WTC11 (cell line): ENCODE results near the gene ZNF397. TPM values are rescaled to one million over a fixed set of nuclear protein-coding genes. Genes with fewer than 3 reads are reported as not detected.

Experiments used
- ATAC-seq: fragments of 200-7000 bp; cut with Tn5 transposase; 2 replicates; pipeline ENCODE4 v1.10.0; 2021; ENCODE audit warnings: mild to moderate bottlenecking, moderate library complexity
- CTCF ChIA-PET: fragments of 300-600 bp; sonication (Branson Sonifier 250); formaldehyde crosslinking; loops from one replicate; lab custom pipeline; 2021; ENCODE audit warnings: antibody characterized with exemption; lab: Charles Lee
- POLR2A ChIA-PET: fragments of 350-600 bp; sonication (Branson Sonifier 250); formaldehyde crosslinking; loops from one replicate; lab custom pipeline; 2021; ENCODE audit warnings: antibody characterized with exemption; lab: Charles Lee
- DNase-seq: peaks from one replicate; pipeline ENCODE4 v3.0.0; 2021; ENCODE audit warnings: low spot score
- H3K27ac Mint-ChIP-seq: 2 replicates; pipeline ENCODE4 v1.8.0; 2021; ENCODE audit warnings: mixed read lengths
- H3K27me3 Mint-ChIP-seq: 2 replicates; pipeline ENCODE4 v1.8.0; 2021; ENCODE audit warnings: low read depth, mild to moderate bottlenecking, moderate library complexity, mixed read lengths
- H3K36me3 Mint-ChIP-seq: 2 replicates; pipeline ENCODE4 v1.8.0; 2021; ENCODE audit warnings: mixed read lengths
- H3K4me1 Mint-ChIP-seq: 2 replicates; pipeline ENCODE4 v1.8.0; 2022; ENCODE audit warnings: mixed read lengths
- H3K4me3 Mint-ChIP-seq: 2 replicates; pipeline ENCODE4 v1.8.0; 2021; ENCODE audit warnings: mild to moderate bottlenecking, moderate library complexity, mixed read lengths
- H3K9me3 Mint-ChIP-seq: 2 replicates; pipeline ENCODE4 v1.8.0; 2021; ENCODE audit warnings: mixed read lengths
- ELF4 ChIP-seq: sonication (generic); formaldehyde crosslinking; IDR thresholded peaks from 2 replicates; pipeline ENCODE4 v1.8.1; 2022; ENCODE audit warnings: low read depth, mild to moderate bottlenecking, moderate library complexity, missing genetic modification reagents
- ESRRA ChIP-seq: sonication (generic); formaldehyde crosslinking; IDR thresholded peaks from 2 replicates; pipeline ENCODE4 v1.8.1; 2022; ENCODE audit warnings: mild to moderate bottlenecking, missing genetic modification reagents, borderline replicate concordance
- FOXP1 ChIP-seq: sonication (generic); formaldehyde crosslinking; IDR thresholded peaks from 2 replicates; pipeline ENCODE4 v1.8.0; 2022; ENCODE audit warnings: missing genetic modification reagents, mild to moderate bottlenecking, moderate library complexity, borderline replicate concordance
- JUN ChIP-seq: sonication (generic); formaldehyde crosslinking; IDR thresholded peaks from 2 replicates; pipeline ENCODE4 v1.8.0; 2023; ENCODE audit warnings: mild to moderate bottlenecking, missing genetic modification reagents
- KAT7 ChIP-seq: sonication (generic); formaldehyde crosslinking; IDR thresholded peaks from 2 replicates; pipeline ENCODE4 v1.8.1; 2023; ENCODE audit warnings: missing genetic modification reagents, mild to moderate bottlenecking, borderline replicate concordance
- NR3C1 ChIP-seq: sonication (generic); formaldehyde crosslinking; conservative IDR thresholded peaks from 2 replicates; pipeline ENCODE4 v1.8.1; 2023; ENCODE audit warnings: low read depth, mild to moderate bottlenecking, missing genetic modification reagents
- TCF7 ChIP-seq: sonication (generic); formaldehyde crosslinking; IDR thresholded peaks from 2 replicates; pipeline ENCODE4 v1.8.0; 2022; ENCODE audit warnings: mild to moderate bottlenecking, low read depth, missing genetic modification reagents, moderate library complexity
- TEAD1 ChIP-seq: sonication (generic); formaldehyde crosslinking; IDR thresholded peaks from 2 replicates; pipeline ENCODE4 v1.8.0; 2022; ENCODE audit warnings: mild to moderate bottlenecking, missing genetic modification reagents
- ZNF138 ChIP-seq: sonication (generic); formaldehyde crosslinking; conservative IDR thresholded peaks from 2 replicates; pipeline ENCODE4 v1.8.1; 2022; ENCODE audit warnings: mild to moderate bottlenecking, moderate library complexity, missing genetic modification reagents
- ZNF219 ChIP-seq: sonication (generic); formaldehyde crosslinking; IDR thresholded peaks from 2 replicates; pipeline ENCODE4 v1.8.0; 2023; ENCODE audit warnings: missing genetic modification reagents, mild to moderate bottlenecking, borderline replicate concordance
- ZNF416 ChIP-seq: fragments of 250-450 bp; sonication (Bioruptor Pico); IDR thresholded peaks from 2 replicates; pipeline ENCODE4 v1.9.0; 2021; ENCODE audit warnings: mild to moderate bottlenecking, inconsistent platforms
- ZNF423 ChIP-seq: fragments of 250-450 bp; sonication (Bioruptor Pico); IDR thresholded peaks from 2 replicates; pipeline ENCODE4 v2.1.2; 2022; ENCODE audit warnings: mild to moderate bottlenecking, moderate library complexity
- ZNF671 ChIP-seq: fragments of 250-450 bp; sonication (Bioruptor Pico); IDR thresholded peaks from 2 replicates; pipeline ENCODE4 v1.8.0; 2021; ENCODE audit warnings: mild to moderate bottlenecking
- total RNA-seq: library from RNA; stranded (reverse); gene quantifications from 3 replicates; pipeline ENCODE4 v1.2.3, GENCODE V29; 2021
- TF ChIP-seq, protein P1 (sequence below): fragments of 250-450 bp; sonication (Bioruptor Pico); IDR thresholded peaks from 2 replicates; pipeline ENCODE4 v2.1.2; 2022; ENCODE audit warnings: mild to moderate bottlenecking, moderate library complexity
- TF ChIP-seq, protein P2 (sequence below): sonication (generic); formaldehyde crosslinking; conservative IDR thresholded peaks from 2 replicates; pipeline ENCODE4 v1.8.1; 2022; ENCODE audit warnings: mild to moderate bottlenecking, missing genetic modification reagents
- TF ChIP-seq, protein P3 (sequence below): sonication (generic); formaldehyde crosslinking; IDR thresholded peaks from 2 replicates; pipeline ENCODE4 v1.8.1; 2022; ENCODE audit warnings: low read depth, mild to moderate bottlenecking, moderate library complexity, missing genetic modification reagents, borderline replicate concordance
- TF ChIP-seq, protein P4 (sequence below): fragments of 250-450 bp; sonication (Bioruptor Pico); IDR thresholded peaks from 2 replicates; pipeline ENCODE4 v1.8.0; 2021; ENCODE audit warnings: mild to moderate bottlenecking
- TF ChIP-seq, protein P5 (sequence below): sonication (generic); formaldehyde crosslinking; IDR thresholded peaks from 2 replicates; pipeline ENCODE4 v1.8.0; 2022; ENCODE audit warnings: mild to moderate bottlenecking, missing genetic modification reagents
- TF ChIP-seq, protein P6 (sequence below): sonication (generic); formaldehyde crosslinking; IDR thresholded peaks from 2 replicates; pipeline ENCODE4 v1.8.1; 2023; ENCODE audit warnings: mild to moderate bottlenecking, missing genetic modification reagents, moderate library complexity
- TF ChIP-seq, protein P7 (sequence below): sonication (generic); formaldehyde crosslinking; IDR thresholded peaks from 2 replicates; pipeline ENCODE4 v1.8.1; 2022; ENCODE audit warnings: mild to moderate bottlenecking, moderate library complexity, missing genetic modification reagents
- TF ChIP-seq, protein P8 (sequence below): fragments of 200-600 bp; IDR thresholded peaks from 2 replicates; pipeline ENCODE4 v1.8.0; 2022; ENCODE audit warnings: antibody characterized with exemption

Gene ZNF397
- total RNA-seq, 1 experiment from 2014 or later, result 44.0 TPM

DNA sequence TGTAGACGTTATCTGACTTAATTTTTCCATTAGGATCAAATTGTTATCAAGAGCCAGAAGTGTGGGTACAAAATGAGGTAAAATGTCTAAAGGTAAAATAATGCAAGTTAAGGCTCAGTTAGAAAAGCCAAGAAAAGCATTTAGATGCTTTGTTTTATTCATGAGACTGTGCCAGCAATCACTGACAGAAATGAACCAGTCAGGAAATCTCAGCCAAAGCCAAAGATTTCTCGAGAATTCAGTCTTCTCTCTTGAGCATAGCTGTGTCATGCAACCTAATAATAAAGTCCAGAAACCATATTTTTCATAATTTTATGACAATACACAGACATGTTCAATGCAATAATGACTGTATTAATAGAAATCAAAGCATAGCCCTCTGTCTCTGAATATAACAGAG is 43.5 kb upstream of the ZNF397 start:
- POLR2A ChIA-PET, result no interaction called here
- H3K4me1 Mint-ChIP-seq, result peaks cover 10% of the 10 kb centered on the region
- H3K36me3 Mint-ChIP-seq, result no peaks in the 10 kb centered on the region
- DNase-seq (no peak), ATAC-seq (no peak)
- H3K27me3 Mint-ChIP-seq, result peaks cover 2% of the 10 kb centered on the region; the same call in 1 of the 2 replicates
- H3K4me3 Mint-ChIP-seq, result no peak overlapping the region
- no peak overlapping the region for H3K27ac Mint-ChIP-seq
- TF ChIP-seq JUN (CRISPR knock-in tag) (no peak), ZNF219 (no peak)
- CTCF ChIA-PET, result no interaction called here
- H3K9me3 Mint-ChIP-seq, result no peaks in the 10 kb centered on the region

DNA sequence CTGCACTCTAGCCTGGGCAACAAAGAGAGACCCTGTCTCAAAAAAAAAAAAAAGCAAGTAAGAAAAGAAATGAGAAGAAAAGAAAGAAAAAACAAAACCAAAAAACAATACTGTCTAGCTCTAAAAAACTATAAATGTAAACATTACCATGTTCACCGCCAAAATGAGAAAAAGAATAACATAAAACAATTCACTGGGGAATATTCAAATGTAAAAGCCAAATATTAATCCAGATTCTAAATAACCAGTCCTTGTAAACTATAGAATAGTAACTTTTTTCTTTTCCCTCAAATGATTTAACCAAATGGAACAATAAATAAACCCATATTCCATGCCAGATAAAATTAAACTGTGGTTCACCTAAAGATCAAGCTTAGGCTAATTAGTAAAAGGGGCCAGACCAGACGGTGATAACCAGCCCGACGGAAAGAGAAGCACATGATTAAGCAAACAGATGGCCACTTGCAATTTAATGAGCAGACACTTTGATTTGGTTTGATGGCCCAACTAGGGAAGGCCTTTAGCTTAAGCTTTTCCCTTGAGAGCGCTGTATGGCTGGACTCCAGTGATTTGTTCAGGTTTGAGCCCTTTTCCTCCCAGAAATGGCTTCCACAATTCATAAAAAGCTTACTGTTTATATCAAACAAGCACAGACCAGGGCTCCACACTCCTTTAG is 39.4 kb upstream of the ZNF397 start:
- DNase-seq (no peak), ATAC-seq (no peak)
- peaks cover 18% of the 10 kb centered on the region for H3K9me3 Mint-ChIP-seq
- H3K27me3 Mint-ChIP-seq, result no peaks in the 10 kb centered on the region; the same call in 1 of the 2 replicates
- no peak overlapping the region for H3K27ac Mint-ChIP-seq
- H3K4me3 Mint-ChIP-seq, result no peak overlapping the region
- POLR2A ChIA-PET, result no interaction called here
- no peak for TF ChIP-seq ESRRA
- no peak for TF ChIP-seq ELF4 (CRISPR knock-in tag)
- no peak for TF ChIP-seq ZNF416 (CRISPR knock-in tag)
- TF ChIP-seq ZNF423, result no peak
- TF ChIP-seq TEAD1 (CRISPR knock-in tag), result no peak
- TF ChIP-seq NR3C1 (CRISPR knock-in tag), result no peak
- TF ChIP-seq, protein P1, sequence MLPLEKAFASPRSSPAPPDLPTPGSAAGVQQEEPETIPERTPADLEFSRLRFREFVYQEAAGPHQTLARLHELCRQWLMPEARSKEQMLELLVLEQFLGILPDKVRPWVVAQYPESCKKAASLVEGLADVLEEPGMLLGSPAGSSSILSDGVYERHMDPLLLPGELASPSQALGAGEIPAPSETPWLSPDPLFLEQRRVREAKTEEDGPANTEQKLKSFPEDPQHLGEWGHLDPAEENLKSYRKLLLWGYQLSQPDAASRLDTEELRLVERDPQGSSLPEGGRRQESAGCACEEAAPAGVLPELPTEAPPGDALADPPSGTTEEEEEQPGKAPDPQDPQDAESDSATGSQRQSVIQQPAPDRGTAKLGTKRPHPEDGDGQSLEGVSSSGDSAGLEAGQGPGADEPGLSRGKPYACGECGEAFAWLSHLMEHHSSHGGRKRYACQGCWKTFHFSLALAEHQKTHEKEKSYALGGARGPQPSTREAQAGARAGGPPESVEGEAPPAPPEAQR (CRISPR knock-in tag), result no peak
- no peak for TF ChIP-seq ZNF219
- no peak for TF ChIP-seq KAT7 (CRISPR knock-in tag)
- TF ChIP-seq FOXP1 (CRISPR knock-in tag), result no peak
- TF ChIP-seq, protein P2, sequence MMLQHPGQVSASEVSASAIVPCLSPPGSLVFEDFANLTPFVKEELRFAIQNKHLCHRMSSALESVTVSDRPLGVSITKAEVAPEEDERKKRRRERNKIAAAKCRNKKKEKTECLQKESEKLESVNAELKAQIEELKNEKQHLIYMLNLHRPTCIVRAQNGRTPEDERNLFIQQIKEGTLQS (CRISPR knock-in tag), result no peak
- TF ChIP-seq, protein P3, sequence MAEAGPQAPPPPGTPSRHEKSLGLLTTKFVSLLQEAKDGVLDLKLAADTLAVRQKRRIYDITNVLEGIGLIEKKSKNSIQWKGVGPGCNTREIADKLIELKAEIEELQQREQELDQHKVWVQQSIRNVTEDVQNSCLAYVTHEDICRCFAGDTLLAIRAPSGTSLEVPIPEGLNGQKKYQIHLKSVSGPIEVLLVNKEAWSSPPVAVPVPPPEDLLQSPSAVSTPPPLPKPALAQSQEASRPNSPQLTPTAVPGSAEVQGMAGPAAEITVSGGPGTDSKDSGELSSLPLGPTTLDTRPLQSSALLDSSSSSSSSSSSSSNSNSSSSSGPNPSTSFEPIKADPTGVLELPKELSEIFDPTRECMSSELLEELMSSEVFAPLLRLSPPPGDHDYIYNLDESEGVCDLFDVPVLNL, result no peak
- no peak for TF ChIP-seq ZNF671 (CRISPR knock-in tag)
- TF ChIP-seq ZNF138, result no peak
- H3K4me1 Mint-ChIP-seq, result peaks cover 4% of the 10 kb centered on the region
- H3K36me3 Mint-ChIP-seq, result peaks cover 19% of the 10 kb centered on the region
- CTCF ChIA-PET, result interaction anchor here (0.7 kb wide), 1 partner anchor 576 kb away, joined by 5 read pairs; no protein-coding TSS in a partner anchor

DNA sequence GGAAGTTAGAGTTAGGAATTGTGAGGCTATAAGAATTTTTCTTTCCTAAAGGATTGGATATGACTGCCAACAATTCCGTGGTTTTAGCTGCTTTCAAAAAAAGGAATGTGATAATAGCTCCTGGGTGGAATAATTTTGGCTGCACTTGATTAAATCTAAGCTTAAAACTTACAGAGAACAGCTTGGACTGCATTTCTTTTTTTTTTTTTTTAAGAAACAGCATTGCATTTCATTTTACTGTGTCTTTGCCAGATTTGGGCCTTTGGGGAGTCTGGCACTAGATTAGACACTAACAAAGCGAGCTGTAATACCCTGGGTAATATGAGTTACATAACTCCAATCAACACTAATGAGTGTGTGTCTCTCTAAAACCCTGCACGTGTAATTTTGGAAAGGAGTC is 37.8 kb upstream of the ZNF397 start:
- POLR2A ChIA-PET, result no interaction called here
- H3K9me3 Mint-ChIP-seq, result peaks cover 18% of the 10 kb centered on the region
- no peak overlapping the region for H3K4me3 Mint-ChIP-seq
- TF ChIP-seq, protein P4, sequence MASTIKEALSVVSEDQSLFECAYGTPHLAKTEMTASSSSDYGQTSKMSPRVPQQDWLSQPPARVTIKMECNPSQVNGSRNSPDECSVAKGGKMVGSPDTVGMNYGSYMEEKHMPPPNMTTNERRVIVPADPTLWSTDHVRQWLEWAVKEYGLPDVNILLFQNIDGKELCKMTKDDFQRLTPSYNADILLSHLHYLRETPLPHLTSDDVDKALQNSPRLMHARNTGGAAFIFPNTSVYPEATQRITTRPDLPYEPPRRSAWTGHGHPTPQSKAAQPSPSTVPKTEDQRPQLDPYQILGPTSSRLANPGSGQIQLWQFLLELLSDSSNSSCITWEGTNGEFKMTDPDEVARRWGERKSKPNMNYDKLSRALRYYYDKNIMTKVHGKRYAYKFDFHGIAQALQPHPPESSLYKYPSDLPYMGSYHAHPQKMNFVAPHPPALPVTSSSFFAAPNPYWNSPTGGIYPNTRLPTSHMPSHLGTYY (CRISPR knock-in tag), result no peak
- TF ChIP-seq TCF7 (CRISPR knock-in tag), result no peak
- TF ChIP-seq, protein P5, sequence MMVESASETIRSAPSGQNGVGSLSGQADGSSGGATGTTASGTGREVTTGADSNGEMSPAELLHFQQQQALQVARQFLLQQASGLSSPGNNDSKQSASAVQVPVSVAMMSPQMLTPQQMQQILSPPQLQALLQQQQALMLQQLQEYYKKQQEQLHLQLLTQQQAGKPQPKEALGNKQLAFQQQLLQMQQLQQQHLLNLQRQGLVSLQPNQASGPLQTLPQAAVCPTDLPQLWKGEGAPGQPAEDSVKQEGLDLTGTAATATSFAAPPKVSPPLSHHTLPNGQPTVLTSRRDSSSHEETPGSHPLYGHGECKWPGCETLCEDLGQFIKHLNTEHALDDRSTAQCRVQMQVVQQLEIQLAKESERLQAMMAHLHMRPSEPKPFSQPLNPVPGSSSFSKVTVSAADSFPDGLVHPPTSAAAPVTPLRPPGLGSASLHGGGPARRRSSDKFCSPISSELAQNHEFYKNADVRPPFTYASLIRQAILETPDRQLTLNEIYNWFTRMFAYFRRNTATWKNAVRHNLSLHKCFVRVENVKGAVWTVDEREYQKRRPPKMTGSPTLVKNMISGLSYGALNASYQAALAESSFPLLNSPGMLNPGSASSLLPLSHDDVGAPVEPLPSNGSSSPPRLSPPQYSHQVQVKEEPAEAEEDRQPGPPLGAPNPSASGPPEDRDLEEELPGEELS, result no peak
- TF ChIP-seq, protein P6, sequence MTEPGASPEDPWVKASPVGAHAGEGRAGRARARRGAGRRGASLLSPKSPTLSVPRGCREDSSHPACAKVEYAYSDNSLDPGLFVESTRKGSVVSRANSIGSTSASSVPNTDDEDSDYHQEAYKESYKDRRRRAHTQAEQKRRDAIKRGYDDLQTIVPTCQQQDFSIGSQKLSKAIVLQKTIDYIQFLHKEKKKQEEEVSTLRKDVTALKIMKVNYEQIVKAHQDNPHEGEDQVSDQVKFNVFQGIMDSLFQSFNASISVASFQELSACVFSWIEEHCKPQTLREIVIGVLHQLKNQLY (CRISPR knock-in tag), result no peak
- TF ChIP-seq, protein P7, sequence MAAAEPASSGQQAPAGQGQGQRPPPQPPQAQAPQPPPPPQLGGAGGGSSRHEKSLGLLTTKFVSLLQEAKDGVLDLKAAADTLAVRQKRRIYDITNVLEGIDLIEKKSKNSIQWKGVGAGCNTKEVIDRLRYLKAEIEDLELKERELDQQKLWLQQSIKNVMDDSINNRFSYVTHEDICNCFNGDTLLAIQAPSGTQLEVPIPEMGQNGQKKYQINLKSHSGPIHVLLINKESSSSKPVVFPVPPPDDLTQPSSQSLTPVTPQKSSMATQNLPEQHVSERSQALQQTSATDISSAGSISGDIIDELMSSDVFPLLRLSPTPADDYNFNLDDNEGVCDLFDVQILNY (CRISPR knock-in tag), result no peak
- TF ChIP-seq JUN (CRISPR knock-in tag), result no peak
- TF ChIP-seq, protein P8, sequence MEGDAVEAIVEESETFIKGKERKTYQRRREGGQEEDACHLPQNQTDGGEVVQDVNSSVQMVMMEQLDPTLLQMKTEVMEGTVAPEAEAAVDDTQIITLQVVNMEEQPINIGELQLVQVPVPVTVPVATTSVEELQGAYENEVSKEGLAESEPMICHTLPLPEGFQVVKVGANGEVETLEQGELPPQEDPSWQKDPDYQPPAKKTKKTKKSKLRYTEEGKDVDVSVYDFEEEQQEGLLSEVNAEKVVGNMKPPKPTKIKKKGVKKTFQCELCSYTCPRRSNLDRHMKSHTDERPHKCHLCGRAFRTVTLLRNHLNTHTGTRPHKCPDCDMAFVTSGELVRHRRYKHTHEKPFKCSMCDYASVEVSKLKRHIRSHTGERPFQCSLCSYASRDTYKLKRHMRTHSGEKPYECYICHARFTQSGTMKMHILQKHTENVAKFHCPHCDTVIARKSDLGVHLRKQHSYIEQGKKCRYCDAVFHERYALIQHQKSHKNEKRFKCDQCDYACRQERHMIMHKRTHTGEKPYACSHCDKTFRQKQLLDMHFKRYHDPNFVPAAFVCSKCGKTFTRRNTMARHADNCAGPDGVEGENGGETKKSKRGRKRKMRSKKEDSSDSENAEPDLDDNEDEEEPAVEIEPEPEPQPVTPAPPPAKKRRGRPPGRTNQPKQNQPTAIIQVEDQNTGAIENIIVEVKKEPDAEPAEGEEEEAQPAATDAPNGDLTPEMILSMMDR, result no peak

More for the DNA sequence above, 37.8 kb upstream of the ZNF397 start:
- CTCF ChIA-PET, result interaction anchor here (0.7 kb wide), 2 partner anchors 59 to 80 kb away, joined by 3 read pairs; no protein-coding TSS in a partner anchor
- H3K27me3 Mint-ChIP-seq, result no peaks in the 10 kb centered on the region; the same call in 1 of the 2 replicates
- peaks cover 19% of the 10 kb centered on the region for H3K36me3 Mint-ChIP-seq
- DNase-seq, result no peak
- H3K4me1 Mint-ChIP-seq, result peaks cover 4% of the 10 kb centered on the region
- no peak for ATAC-seq
- H3K27ac Mint-ChIP-seq, result no peak overlapping the region
